Ovary (tissue), 3 donors: ENCODE results near the gene DIO3.
"Not testable (repeated sequence)": the region's sequence is repeated elsewhere in the genome, so short reads cannot be mapped to it uniquely, and the experiment has no call there.

ENCODE experiments used
- EP300 ChIP-seq: sonication (generic); formaldehyde crosslinking; IDR thresholded peaks from one replicate; pipeline ENCODE4 v1.6.1; 2017; ENCODE audit warnings: antibody characterized with exemption
- POLR2A ChIP-seq: fragments of 450-650 bp; IDR thresholded peaks from one replicate; pipeline ENCODE4 v1.6.1; 2017; ENCODE audit warnings: antibody characterized with exemption, mild to moderate bottlenecking, moderate library complexity
- TF ChIP-seq, protein P1 (sequence below), 3 donors: fragments of 450-650 bp in 2 of 3; fragments of 200-600 bp in 1 of 3; IDR thresholded peaks; one replicate each; pipeline versions ENCODE4 v1.5.1 to v1.8.0; 2016 to 2022; ENCODE audit warnings: antibody characterized with exemption in 3 of 3, mild to moderate bottlenecking in 1 of 3
- donor health status: DM: no; HTN: no; CAD: no.

DNA sequence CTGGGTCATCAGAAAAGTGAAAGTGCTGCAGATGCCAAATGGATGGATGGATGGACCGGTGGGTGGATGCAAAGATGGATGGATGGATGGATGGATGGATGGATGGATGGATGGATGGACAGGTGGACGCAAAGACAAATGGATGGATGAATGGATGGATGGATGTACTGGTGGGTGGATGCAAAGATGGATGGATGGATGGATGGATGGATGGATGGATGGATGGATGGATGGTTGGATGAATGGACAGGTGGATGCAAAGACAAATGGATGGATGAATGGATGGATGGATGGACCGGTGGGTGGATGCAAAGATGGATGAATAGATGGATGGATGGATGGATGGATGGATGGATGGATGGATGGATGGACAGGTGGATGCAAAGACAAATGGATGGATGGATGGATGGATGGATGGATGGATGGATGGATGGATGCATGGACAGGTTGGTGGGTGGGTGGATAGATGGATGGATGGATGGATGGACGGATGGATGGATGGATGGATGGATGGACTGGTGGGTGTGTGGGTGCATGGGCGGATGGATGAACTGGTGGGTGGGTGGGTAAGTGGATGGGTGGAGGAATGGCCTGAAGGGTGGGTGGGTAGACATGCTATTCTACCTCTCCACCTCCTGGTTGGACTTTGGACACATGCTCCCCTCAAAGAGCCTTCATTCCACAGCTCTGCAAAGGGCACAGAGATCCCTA lies 10.9 kb upstream of the DIO3 start:
- not testable (repeated sequence) for TF ChIP-seq EP300, POLR2A
- TF ChIP-seq, protein P1, sequence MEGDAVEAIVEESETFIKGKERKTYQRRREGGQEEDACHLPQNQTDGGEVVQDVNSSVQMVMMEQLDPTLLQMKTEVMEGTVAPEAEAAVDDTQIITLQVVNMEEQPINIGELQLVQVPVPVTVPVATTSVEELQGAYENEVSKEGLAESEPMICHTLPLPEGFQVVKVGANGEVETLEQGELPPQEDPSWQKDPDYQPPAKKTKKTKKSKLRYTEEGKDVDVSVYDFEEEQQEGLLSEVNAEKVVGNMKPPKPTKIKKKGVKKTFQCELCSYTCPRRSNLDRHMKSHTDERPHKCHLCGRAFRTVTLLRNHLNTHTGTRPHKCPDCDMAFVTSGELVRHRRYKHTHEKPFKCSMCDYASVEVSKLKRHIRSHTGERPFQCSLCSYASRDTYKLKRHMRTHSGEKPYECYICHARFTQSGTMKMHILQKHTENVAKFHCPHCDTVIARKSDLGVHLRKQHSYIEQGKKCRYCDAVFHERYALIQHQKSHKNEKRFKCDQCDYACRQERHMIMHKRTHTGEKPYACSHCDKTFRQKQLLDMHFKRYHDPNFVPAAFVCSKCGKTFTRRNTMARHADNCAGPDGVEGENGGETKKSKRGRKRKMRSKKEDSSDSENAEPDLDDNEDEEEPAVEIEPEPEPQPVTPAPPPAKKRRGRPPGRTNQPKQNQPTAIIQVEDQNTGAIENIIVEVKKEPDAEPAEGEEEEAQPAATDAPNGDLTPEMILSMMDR (IDR thresholded peaks at IDR 0.05), result not testable (repeated sequence)
